H1 (cell line): ENCODE data around the gene DRAM2. TPM values are rescaled to one million over a fixed set of nuclear protein-coding genes. Genes with fewer than 3 reads are reported as not detected.

Source experiments
- CTCF ChIA-PET: fragments of 300-600 bp; sonication (Branson Sonifier 250); formaldehyde crosslinking; loops from one replicate; lab custom pipeline; 2021; ENCODE audit not compliant: partially characterized antibody; lab: Charles Lee
- POLR2A ChIA-PET: fragments of 300-600 bp; sonication (Branson Sonifier 250); formaldehyde crosslinking; loops from one replicate; lab custom pipeline; 2021; ENCODE audit warnings: inconsistent platforms; ENCODE audit not compliant: partially characterized antibody; lab: Charles Lee
- DNase-seq, 2 experiments: peaks; one replicate each; pipeline versions ENCODE4 v3.0.0 to v3.0.0-alpha.2; 2010 to 2022; ENCODE audit warnings: low spot score in 2 of 2, low read depth in 1 of 2, mixed read lengths in 1 of 2
- FAIRE-seq: peaks from 2 replicates; lab custom pipeline; 2011; peaks lifted over from hg19 to GRCh38; lab: Jason Lieb, UNC
- H2AFZ ChIP-seq: 2 replicates; pipeline ENCODE4 v1.8.1; 2012; ENCODE audit warnings: low read length, inconsistent platforms
- H2AK5ac ChIP-seq: 2 replicates; pipeline ENCODE4 v1.6.1; 2013; ENCODE audit warnings: low read depth, low read length
- H2BK120ac ChIP-seq: replicated peaks from 2 replicates; pipeline ENCODE3; 2013; ENCODE audit warnings: low read depth, low read length, inconsistent platforms
- H2BK12ac ChIP-seq: 2 replicates; pipeline ENCODE4 v1.6.1; 2013; ENCODE audit warnings: low read depth, low read length
- H2BK15ac ChIP-seq: 2 replicates; pipeline ENCODE4 v1.6.1; 2013; ENCODE audit warnings: low read length
- H2BK20ac ChIP-seq: 2 replicates; pipeline ENCODE4 v1.6.1; 2013; ENCODE audit warnings: low read length
- H2BK5ac ChIP-seq: 2 replicates; pipeline ENCODE4 v1.6.1; 2013; ENCODE audit warnings: low read depth, low read length
- H3K14ac ChIP-seq: 2 replicates; pipeline ENCODE4 v1.6.1; 2013; ENCODE audit warnings: inconsistent platforms; ENCODE audit not compliant: insufficient read length
- H3K18ac ChIP-seq: 2 replicates; pipeline ENCODE4 v1.6.1; 2013; ENCODE audit warnings: low read length; ENCODE audit errors: extremely low read depth
- H3K23ac ChIP-seq: 2 replicates; pipeline ENCODE4 v1.6.1; 2013; ENCODE audit warnings: inconsistent platforms; ENCODE audit not compliant: insufficient read length
- H3K23me2 ChIP-seq: 2 replicates; pipeline ENCODE4 v1.6.1; 2013; ENCODE audit warnings: low read depth, low read length
- H3K27ac ChIP-seq: 2 replicates; pipeline ENCODE4 v1.6.1; 2011; ENCODE audit warnings: low read depth, low read length, inconsistent platforms
- H3K27me3 ChIP-seq, 4 experiments: replicated peaks in 1 of 4; 1 replicate in 1 of 4; 2 replicates in 3 of 4; pipeline versions ENCODE4 v1.6.1 to v1.8.1; 2011 to 2013; ENCODE audit warnings: low read length in 3 of 4, mild to moderate bottlenecking in 3 of 4, inconsistent platforms in 2 of 4, mixed read lengths in 2 of 4, moderate library complexity in 1 of 4; ENCODE audit not compliant: control insufficient read depth in 3 of 4, insufficient read depth in 3 of 4; ENCODE audit errors: extremely low read depth in 1 of 4
- H3K36me3 ChIP-seq, 4 experiments: 2 replicates each; pipeline versions ENCODE4 v1.6.1 to v1.8.1; 2011 to 2013; ENCODE audit warnings: mild to moderate bottlenecking in 4 of 4, low read length in 3 of 4, moderate library complexity in 2 of 4, control low read depth in 1 of 4, inconsistent platforms in 1 of 4; ENCODE audit not compliant: insufficient read depth in 4 of 4, control insufficient read depth in 2 of 4
- H3K4ac ChIP-seq: replicated peaks from 2 replicates; pipeline ENCODE3; 2013; ENCODE audit warnings: low read length, low read depth, mixed read lengths, inconsistent platforms; ENCODE audit not compliant: insufficient read length
- H3K4me1 ChIP-seq, 4 experiments: replicated peaks in 1 of 4; 1 replicate in 1 of 4; 2 replicates in 3 of 4; pipeline versions ENCODE4 v1.6.1 to v1.8.1; 2011 to 2013; ENCODE audit warnings: low read length in 3 of 4, inconsistent platforms in 2 of 4, mixed read lengths in 1 of 4; ENCODE audit not compliant: insufficient read depth in 4 of 4, control insufficient read depth in 3 of 4
- H3K4me2 ChIP-seq, 2 experiments: 2 replicates each; pipeline versions ENCODE4 v1.6.1 to v1.8.1; 2011 to 2013; ENCODE audit warnings: low read depth in 2 of 2, low read length in 2 of 2, control low read depth in 1 of 2, inconsistent platforms in 1 of 2, mild to moderate bottlenecking in 1 of 2; ENCODE audit not compliant: insufficient read depth in 1 of 2
- H3K4me3 ChIP-seq, 4 experiments: fragments of 200-600, 300-600 bp in 1 of 4; sonication (generic), shearing (Covaris generic), sonication (Bioruptor Twin) in 1 of 4; 2 replicates each; pipeline versions ENCODE4 v1.5.1 to v1.8.1; 2011 to 2016; ENCODE audit warnings: low read length in 4 of 4, low read depth in 3 of 4, control low read depth in 2 of 4, inconsistent platforms in 2 of 4, mild to moderate bottlenecking in 2 of 4, mixed read lengths in 1 of 4, moderate library complexity in 1 of 4; ENCODE audit not compliant: insufficient read depth in 2 of 4; ENCODE audit errors: extremely low read depth in 1 of 4
- H3K56ac ChIP-seq: replicated peaks from 2 replicates; pipeline ENCODE3; 2013; ENCODE audit warnings: low read depth, mild to moderate bottlenecking, mixed read lengths, low read length, inconsistent platforms; ENCODE audit not compliant: insufficient read length
- H3K79me1 ChIP-seq: 2 replicates; pipeline ENCODE4 v1.6.1; 2013; ENCODE audit warnings: low read depth, low read length, control low read depth
- H3K79me2 ChIP-seq, 2 experiments: 2 replicates each; pipeline versions ENCODE4 v1.6.1 to v1.8.1; 2012 to 2013; ENCODE audit warnings: low read length in 2 of 2, mild to moderate bottlenecking in 2 of 2, inconsistent platforms in 1 of 2; ENCODE audit not compliant: insufficient read depth in 2 of 2, control insufficient read depth in 1 of 2
- H3K9ac ChIP-seq, 4 experiments: replicated peaks in 1 of 4; 1 replicate in 1 of 4; 2 replicates in 3 of 4; pipeline versions ENCODE4 v1.6.1 to v1.8.1; 2011 to 2013; ENCODE audit warnings: low read depth in 3 of 4, low read length in 3 of 4, control low read depth in 2 of 4, mild to moderate bottlenecking in 2 of 4, moderate library complexity in 2 of 4, inconsistent platforms in 1 of 4; ENCODE audit errors: extremely low read depth in 1 of 4
- H3K9me3 ChIP-seq, 2 experiments: 2 replicates each; pipeline versions ENCODE4 v1.6.1 to v1.8.1; 2012 to 2013; ENCODE audit warnings: mild to moderate bottlenecking in 2 of 2, moderate library complexity in 2 of 2, control low read depth in 1 of 2, inconsistent platforms in 1 of 2, low read depth in 1 of 2, low read length in 1 of 2, mixed read lengths in 1 of 2; ENCODE audit not compliant: insufficient read depth in 2 of 2
- H4K20me1 ChIP-seq, 2 experiments: replicated peaks in 1 of 2; 2 replicates each; pipeline versions ENCODE3 to v1.8.1; 2011 to 2013; ENCODE audit warnings: inconsistent platforms in 2 of 2, low read length in 2 of 2, mild to moderate bottlenecking in 1 of 2; ENCODE audit not compliant: insufficient read depth in 2 of 2, control insufficient read depth in 1 of 2
- H4K5ac ChIP-seq: 2 replicates; pipeline ENCODE4 v1.6.1; 2013; ENCODE audit warnings: low read length, low read depth, mixed read lengths, inconsistent platforms; ENCODE audit not compliant: insufficient read length
- H4K8ac ChIP-seq: 2 replicates; pipeline ENCODE4 v1.8.0; 2013; ENCODE audit warnings: mild to moderate bottlenecking, moderate library complexity, low read length, inconsistent platforms; ENCODE audit not compliant: insufficient read depth; ENCODE audit errors: extremely low read depth
- H4K91ac ChIP-seq: replicated peaks from 2 replicates; pipeline ENCODE3; 2013; ENCODE audit warnings: low read length, mixed read lengths, inconsistent platforms; ENCODE audit not compliant: insufficient read length
- ASH2L ChIP-seq: fragments of 200-600, 300-600 bp; sonication (generic); IDR thresholded peaks from one replicate; pipeline ENCODE4 v1.7.1; 2017; ENCODE audit warnings: low read length
- CREB1 ChIP-seq: IDR thresholded peaks from 2 replicates; pipeline ENCODE4 v1.6.1; 2012; ENCODE audit warnings: inconsistent platforms
- EGR1 ChIP-seq: IDR thresholded peaks from 2 replicates; pipeline ENCODE4 v1.6.1; 2011; ENCODE audit warnings: low read depth, low read length, borderline replicate concordance
- EP300 ChIP-seq, 2 experiments: IDR thresholded peaks; 1 replicate in 1 of 2; 2 replicates in 1 of 2; pipeline ENCODE4 v1.6.1; 2011 to 2012; ENCODE audit warnings: low read depth in 2 of 2, low read length in 2 of 2, mild to moderate bottlenecking in 2 of 2, borderline replicate concordance in 1 of 2, inconsistent platforms in 1 of 2, moderate library complexity in 1 of 2
- HDAC2 ChIP-seq, 2 experiments: fragments of 300-600 bp in 1 of 2; sonication (generic) in 1 of 2; IDR thresholded peaks; 2 replicates each; pipeline ENCODE4 v1.6.1; 2011 to 2012; ENCODE audit warnings: low read depth in 2 of 2, low read length in 2 of 2, mild to moderate bottlenecking in 2 of 2, moderate library complexity in 2 of 2, borderline replicate concordance in 1 of 2, inconsistent platforms in 1 of 2
- POLR2AphosphoS5 ChIP-seq: IDR thresholded peaks from 2 replicates; pipeline ENCODE4 v1.6.1; 2011; ENCODE audit warnings: low read depth, low read length
- RAD21 ChIP-seq, 2 experiments: IDR thresholded peaks in 1 of 2; conservative IDR thresholded peaks in 1 of 2; 2 replicates each; pipeline ENCODE4 v1.6.1; 2011; ENCODE audit warnings: low read depth in 2 of 2, low read length in 2 of 2, improper control_type of control experiment in 1 of 2, inconsistent platforms in 1 of 2, mild to moderate bottlenecking in 1 of 2, moderate library complexity in 1 of 2
- SP1 ChIP-seq: IDR thresholded peaks from 2 replicates; pipeline ENCODE4 v1.6.1; 2011; ENCODE audit warnings: low read depth, low read length
- SP2 ChIP-seq: IDR thresholded peaks from 2 replicates; pipeline ENCODE4 v1.6.1; 2012; ENCODE audit warnings: mild to moderate bottlenecking, low read length, inconsistent platforms
- TAF1 ChIP-seq: IDR thresholded peaks from 2 replicates; pipeline ENCODE4 v1.6.1; 2011; ENCODE audit warnings: mild to moderate bottlenecking, low read depth, low read length
- WGBS, 2 experiments: shearing (Covaris generic) in 1 of 2; methylation state at CpG; one replicate each; pipeline versions ENCODE4 v1.1.6 to v1.1.7; 2013 to 2015; ENCODE audit warnings: low lambda C conversion rate in 2 of 2, mixed read lengths in 2 of 2, inconsistent platforms in 1 of 2, low coverage in 1 of 2, missing lambda C conversion rate in 1 of 2; ENCODE audit not compliant: insufficient replicate concordance in 2 of 2, insufficient coverage in 1 of 2, insufficient read length in 1 of 2; ENCODE audit errors: extremely low coverage in 1 of 2, missing lambda C conversion rate in 1 of 2; 5-methylcytosine and 5-hydroxymethylcytosine counted together
- polyA plus RNA-seq, 7 experiments: library from polyadenylated mRNA; depleted of rRNA in 3 of 7; stranded (reverse) in 5 of 7; unstranded in 2 of 7; fragments of >200 nt in 5 of 7; fragments of 200-250 nt in 2 of 7; gene quantifications; 1 replicate in 5 of 7; 2 replicates in 1 of 7; 4 replicates in 1 of 7; pipeline versions ENCODE4 v1.2.1 to v1.2.3, GENCODE V29; 2011 to 2013; ENCODE audit warnings: missing spikeins in 2 of 7, mixed read lengths in 2 of 7
- total RNA-seq: library from RNA; stranded (reverse); fragmentation: NEBNext Ultra II Directional; extraction: Animal tissue kit (Norgen Biotek cat#: 25700); gene quantifications from 2 replicates; pipeline ENCODE4 v1.2.1, GENCODE V29; 2021
- TF ChIP-seq, protein P1 (sequence below): IDR thresholded peaks from 2 replicates; pipeline ENCODE4 v1.6.1; 2011; ENCODE audit warnings: low read depth, mild to moderate bottlenecking, low read length; ENCODE audit not compliant: insufficient read depth
- TF ChIP-seq, protein P2 (sequence below): IDR thresholded peaks from 2 replicates; pipeline ENCODE4 v1.6.1; 2012; ENCODE audit warnings: low read length, inconsistent platforms

The DRAM2 gene
- total and polyA plus RNA-seq, 2 of the 8 experiments (the other 6 are each of a cell fraction or from before 2014, with no cell fraction given): 35.2 to 68.2 TPM

DNA sequence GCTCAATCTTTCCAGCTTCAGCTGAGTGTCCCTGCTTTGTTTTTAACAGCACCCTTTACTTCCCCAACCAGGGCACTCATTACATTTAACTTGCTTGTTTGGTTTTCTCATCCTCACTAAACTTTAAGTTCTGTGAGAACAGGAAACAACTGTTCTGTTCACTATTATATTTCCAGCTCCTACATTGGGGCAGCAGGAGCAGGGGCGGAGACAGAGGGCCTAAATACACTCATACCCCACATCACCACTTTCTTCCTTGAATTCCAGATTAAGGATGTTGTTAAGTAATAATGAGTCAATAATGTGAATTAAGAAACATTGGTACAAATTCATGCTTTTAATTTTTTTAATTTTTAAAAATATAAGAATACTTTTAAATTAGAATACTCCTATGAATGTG is 6.0 kb downstream of the DRAM2 start:
- no peak overlapping the region for H3K27ac ChIP-seq
- H4K5ac ChIP-seq: no peak overlapping the region
- 86% methylated on average over 1 of the region's 1 CpG; no CpG with 5 or more reads in 1 of the 2 experiments for WGBS, 2 experiments
- no peak overlapping the region for H2BK120ac ChIP-seq
- H3K18ac ChIP-seq: no peak overlapping the region
- no peak overlapping the region for H2BK20ac ChIP-seq
- ChIA-PET CTCF (no interaction called here), POLR2A (no interaction called here)
- DNase-seq (no peak), FAIRE-seq (no peak)
- H3K4ac ChIP-seq: no peak overlapping the region
- H4K20me1 ChIP-seq: no peaks in the 10 kb centered on the region
- peaks cover 0 to 2% (median 0%) of the 10 kb centered on the region in 4 experiments; a peak in 2 of 7 replicates for H3K4me1 ChIP-seq
- no peak overlapping the region for H4K91ac ChIP-seq
- no peak overlapping the region for H3K56ac ChIP-seq
- H2BK5ac ChIP-seq: no peak overlapping the region
- no peak overlapping the region for H3K4me2 ChIP-seq
- H3K79me2 ChIP-seq: peaks cover 0 to 10% of the 10 kb centered on the region in 2 experiments; a peak in 2 of 4 replicates
- no peak overlapping the region for H3K4me3 ChIP-seq
- H3K27me3 ChIP-seq: no peaks in the 10 kb centered on the region
- H3K23ac ChIP-seq: no peak overlapping the region
- H3K79me1 ChIP-seq: no peaks in the 10 kb centered on the region
- H3K36me3 ChIP-seq: peaks cover 0 to 29% (median 4%) of the 10 kb centered on the region in 4 experiments; a peak in 3 of 8 replicates
- no peak overlapping the region for H4K8ac ChIP-seq
- H2BK15ac ChIP-seq: no peak overlapping the region
- H3K9ac ChIP-seq: no peak overlapping the region
- H2BK12ac ChIP-seq: no peak overlapping the region
- H3K23me2 ChIP-seq: no peaks in the 10 kb centered on the region
- no peak overlapping the region for H3K14ac ChIP-seq
- no peaks in the 10 kb centered on the region for H3K9me3 ChIP-seq
- no peak overlapping the region for H2AK5ac ChIP-seq
- no peak overlapping the region for H2AFZ ChIP-seq
- no peak for TF ChIP-seq ASH2L
- TF ChIP-seq SP2: no peak
- TF ChIP-seq EP300 (IDR thresholded peaks at IDR 0.05; ENCODE audit: borderline replicate concordance in 1 of 2, low read depth in 2 of 2, low read length in 2 of 2): no peak
- no peak for TF ChIP-seq SP1
- no peak for TF ChIP-seq EGR1
- TF ChIP-seq, protein P1, sequence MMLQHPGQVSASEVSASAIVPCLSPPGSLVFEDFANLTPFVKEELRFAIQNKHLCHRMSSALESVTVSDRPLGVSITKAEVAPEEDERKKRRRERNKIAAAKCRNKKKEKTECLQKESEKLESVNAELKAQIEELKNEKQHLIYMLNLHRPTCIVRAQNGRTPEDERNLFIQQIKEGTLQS: no peak
- no peak for TF ChIP-seq TAF1
- TF ChIP-seq POLR2AphosphoS5: no peak
- no peak for TF ChIP-seq CREB1
- TF ChIP-seq, protein P2, sequence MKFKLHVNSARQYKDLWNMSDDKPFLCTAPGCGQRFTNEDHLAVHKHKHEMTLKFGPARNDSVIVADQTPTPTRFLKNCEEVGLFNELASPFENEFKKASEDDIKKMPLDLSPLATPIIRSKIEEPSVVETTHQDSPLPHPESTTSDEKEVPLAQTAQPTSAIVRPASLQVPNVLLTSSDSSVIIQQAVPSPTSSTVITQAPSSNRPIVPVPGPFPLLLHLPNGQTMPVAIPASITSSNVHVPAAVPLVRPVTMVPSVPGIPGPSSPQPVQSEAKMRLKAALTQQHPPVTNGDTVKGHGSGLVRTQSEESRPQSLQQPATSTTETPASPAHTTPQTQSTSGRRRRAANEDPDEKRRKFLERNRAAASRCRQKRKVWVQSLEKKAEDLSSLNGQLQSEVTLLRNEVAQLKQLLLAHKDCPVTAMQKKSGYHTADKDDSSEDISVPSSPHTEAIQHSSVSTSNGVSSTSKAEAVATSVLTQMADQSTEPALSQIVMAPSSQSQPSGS: no peak
- no peak for TF ChIP-seq HDAC2 (IDR thresholded peaks at IDR 0.05; ENCODE audit: borderline replicate concordance in 1 of 2, low read depth in 2 of 2, low read length in 2 of 2)
- TF ChIP-seq RAD21 (IDR thresholded peaks at IDR 0.05 in 1 of 2, conservative IDR thresholded peaks at IDR 0.05 in 1 of 2; ENCODE audit: low read depth in 2 of 2, low read length in 2 of 2): no peak
